A204.1 (cell line): ENCODE results near the gene SDR42E2.
"Not testable (repeated sequence)": the region's sequence is repeated elsewhere in the genome, so short reads cannot be mapped to it uniquely, and the experiment has no call there.

Experiments
- FAIRE-seq: peaks from 2 replicates; lab custom pipeline; 2012; peaks lifted over from hg19 to GRCh38; lab: Jason Lieb, UNC

SDR42E2 gene

DNA sequence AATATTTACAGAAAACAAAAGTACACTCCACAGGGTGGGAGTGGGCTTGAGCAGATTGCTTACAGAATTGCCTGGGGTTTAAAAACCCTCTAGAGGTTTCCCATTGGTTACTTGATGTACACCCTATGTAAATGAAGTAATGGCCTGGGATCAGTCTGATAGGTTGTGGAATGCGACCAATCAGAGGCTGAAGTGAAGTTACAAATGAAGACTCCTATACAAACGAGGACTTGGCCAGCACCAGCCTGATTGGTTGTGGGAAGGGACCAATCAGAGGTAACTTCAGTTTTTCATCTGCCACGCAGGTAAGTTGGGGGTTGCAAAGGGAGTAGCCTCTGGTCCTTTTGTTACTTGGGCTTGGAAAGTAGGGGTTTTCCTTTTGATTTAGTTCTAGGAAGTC lies 52.6 kb downstream of the SDR42E2 start:
- FAIRE-seq = no peak

DNA sequence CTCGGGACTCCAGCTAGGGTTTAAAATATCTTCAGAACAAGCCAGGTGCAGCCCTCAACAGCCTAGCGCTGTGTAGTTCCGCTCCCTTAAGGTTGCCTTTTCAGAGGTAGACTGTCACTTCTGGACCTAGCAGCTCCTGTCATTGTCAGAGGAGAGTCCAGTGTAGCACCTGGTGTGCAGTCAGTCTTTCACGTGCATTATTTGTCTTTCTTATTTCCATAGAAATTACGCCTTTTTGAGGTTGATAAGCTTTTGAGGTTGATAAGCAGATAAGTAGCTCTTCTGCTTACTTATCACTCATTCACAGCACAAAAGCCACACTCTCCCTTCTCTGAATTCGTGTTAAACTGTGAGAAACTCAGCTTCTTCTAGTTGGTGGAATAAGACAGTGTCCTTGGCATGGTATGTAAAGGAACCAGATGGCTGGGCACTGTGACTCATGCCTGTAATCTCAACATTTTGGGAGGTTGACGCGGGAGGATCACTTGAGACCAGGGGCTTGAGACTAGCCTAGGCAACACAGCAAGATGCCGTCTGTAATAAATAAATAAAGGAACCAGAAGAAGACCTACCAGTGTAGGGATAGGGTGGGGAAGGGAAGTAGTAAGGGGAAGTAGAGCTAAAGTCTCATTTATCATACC lies 54.0 kb downstream of the SDR42E2 start:
- FAIRE-seq = no peak

DNA sequence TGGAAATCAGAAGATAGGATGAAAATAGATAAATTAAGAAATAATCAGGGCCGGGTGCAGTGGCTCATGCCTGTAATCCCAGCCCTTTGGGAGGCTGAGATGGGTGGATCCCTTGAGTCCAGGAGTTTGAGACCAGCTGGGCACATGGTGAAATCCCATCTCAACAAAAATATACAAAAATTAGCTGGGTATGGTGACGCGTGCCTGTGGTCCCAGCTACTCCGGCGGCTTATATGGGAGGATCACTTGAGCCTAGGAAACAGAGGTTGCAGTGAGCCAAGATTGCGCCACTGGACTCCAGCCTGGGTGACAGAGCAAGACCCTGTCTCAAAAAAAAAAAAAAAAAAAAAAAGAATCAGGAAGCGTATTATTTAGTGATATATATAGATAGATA lies 54.5 kb downstream of the SDR42E2 start:
- FAIRE-seq = not testable (repeated sequence)

- FAIRE-seq = no peak
Measured at GRCh38 chr16:22217890-22218730, 55.8 kb downstream of the SDR42E2 start.

DNA sequence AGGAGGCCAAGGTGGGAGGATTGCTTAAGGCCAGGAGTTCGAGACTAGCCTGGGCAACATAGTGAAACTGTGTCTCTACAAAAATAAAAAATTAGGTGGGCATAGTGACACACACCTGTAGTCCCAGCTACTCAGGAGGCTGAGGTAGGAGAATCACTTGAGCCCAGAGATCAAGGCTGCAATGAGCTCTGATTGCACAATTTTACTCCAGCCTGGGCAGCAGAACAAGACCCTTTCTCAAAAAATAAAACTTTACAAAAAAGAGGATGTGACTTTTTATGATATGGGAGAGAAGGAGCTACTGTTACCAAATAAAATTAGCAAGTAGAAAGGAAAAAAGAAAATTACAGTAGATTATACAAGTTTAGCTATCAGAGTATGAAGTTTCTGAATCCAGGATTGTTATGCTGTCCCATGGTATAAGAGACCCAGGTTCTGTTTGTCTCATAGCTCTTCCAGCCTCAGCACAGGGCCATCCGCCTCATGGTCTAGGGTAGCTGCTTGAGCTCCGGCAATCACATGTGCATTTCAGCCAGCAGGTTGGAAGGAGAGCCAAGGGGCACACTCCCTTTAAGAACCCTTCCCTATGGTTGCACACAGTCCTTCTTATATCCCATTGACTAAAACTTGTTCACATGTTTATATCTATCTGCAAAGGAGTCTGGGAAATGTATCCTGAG lies 57.2 kb downstream of the SDR42E2 start:
- FAIRE-seq = no peak

GRCh38 chr16:22220069-22220440 lies 57.7 kb downstream of the SDR42E2 start:
- FAIRE-seq = no peak

DNA sequence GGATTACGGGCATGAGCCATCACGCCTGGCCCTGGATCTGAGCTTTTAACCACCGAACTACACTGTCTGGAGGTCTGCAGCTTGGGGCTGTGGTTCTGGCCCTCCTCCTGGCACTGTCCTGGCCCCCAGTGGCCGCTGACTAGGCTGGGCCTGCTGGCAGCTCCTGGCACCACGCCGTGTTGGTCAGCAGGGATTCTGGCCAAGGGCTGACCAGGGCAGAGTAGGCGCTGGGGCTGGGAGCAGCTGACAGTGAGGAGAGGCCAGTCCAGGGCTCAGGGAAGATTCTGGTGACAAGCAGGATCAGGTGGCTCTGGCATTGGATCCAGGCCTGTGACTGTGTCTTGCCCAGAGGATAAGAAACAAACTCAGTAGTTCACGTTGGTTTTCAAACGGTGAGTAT lies 58.4 kb downstream of the SDR42E2 start:
- no peak for FAIRE-seq

DNA sequence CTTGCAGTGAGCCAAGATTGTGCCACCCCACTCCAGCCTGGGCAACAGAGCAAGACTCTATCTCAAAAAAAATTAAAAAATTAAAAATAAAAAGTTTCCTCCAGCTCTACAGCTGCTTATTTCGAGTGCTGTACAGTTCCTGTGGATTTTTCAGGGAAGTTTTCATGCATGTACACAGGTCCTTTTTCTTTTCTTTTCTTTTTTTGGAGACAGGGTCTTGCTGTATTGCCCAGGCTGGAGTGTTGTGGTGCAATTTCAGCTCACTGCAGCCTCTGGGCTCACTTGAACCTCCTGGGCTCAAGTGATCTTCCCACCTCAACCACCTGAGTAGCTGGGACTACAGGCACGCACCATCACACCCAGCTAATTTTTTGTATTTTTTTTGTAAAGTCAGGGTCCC lies 59.7 kb downstream of the SDR42E2 start:
- FAIRE-seq = no peak

GRCh38 chr16:22222998-22223397 lies 60.7 kb downstream of the SDR42E2 start:
- FAIRE-seq = no peak

GRCh38 chr16:22225060-22225459 lies 62.8 kb downstream of the SDR42E2 start:
- no peak for FAIRE-seq

DNA sequence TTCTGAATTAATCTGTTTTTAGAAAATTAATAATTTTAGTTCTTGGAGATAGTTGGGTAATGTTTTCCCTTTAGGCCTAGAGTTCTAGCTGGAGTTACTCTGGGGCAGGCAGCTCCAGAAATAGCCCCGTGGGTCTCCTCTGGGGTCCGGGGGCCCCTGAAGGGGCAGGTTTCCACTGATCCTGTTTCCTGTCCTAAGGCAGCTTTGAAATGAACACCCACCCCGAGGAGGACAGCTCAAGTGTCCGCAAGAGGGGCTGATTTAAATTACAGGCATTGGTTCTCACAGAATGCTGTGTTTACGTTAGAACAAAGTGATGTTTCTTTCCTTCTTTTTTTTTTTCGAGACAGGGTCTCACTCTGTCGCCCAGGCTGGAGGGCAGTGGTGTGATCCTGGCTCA lies 67.6 kb downstream of the SDR42E2 start:
- FAIRE-seq = no peak

DNA sequence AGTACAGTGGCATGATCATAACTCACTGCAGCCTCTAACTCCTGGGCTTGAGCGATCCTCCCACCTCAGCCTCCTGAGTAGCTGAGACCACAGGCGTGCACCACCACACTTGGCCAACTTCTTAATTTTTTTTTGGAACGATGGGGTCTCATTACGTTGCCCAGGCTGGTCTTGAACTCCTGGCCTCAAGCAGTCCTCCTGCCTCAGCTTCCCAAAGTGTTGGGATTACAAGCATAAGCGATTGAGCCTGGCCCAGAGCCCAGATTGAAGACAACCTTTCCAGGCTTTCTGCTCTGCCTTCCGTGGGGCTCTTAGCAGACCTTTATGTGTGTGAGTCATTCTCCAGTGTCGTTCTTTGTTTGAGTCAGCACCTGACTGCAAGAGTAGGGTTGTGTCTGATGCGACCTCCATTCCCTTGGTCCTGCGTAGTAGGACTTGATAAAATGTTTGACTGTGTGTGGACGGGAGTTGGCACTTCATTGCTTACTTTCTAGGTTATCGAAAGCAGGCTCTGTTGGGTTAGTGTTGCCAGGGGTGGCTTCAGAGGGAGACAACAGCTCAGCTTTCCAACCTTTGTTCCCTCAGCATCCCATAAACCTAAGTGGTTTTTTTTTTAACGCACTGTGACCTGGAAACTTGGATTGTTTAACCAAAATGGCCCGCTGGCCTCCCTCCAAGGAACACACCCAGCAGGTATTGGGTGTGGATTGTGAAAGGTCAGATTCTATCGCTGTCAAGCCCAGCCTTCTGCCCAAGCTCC lies 70.2 kb downstream of the SDR42E2 start:
- no peak for FAIRE-seq

DNA sequence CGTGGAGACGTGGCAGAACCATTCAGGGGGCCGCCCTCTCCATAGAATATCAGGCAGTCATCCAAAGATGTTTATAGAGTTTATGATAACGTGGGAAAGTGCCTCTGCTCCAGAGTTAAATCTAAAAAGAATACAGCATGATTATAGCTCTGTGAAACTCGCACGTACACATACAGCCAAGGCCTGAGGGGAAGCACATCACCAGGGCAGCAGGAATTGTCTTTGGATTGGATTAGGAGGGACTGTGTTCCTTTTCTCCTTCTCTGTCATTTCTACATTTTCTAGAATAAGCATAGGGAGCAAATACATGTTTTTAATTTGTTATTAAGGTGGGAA lies 70.7 kb downstream of the SDR42E2 start:
- no peak for FAIRE-seq

DNA sequence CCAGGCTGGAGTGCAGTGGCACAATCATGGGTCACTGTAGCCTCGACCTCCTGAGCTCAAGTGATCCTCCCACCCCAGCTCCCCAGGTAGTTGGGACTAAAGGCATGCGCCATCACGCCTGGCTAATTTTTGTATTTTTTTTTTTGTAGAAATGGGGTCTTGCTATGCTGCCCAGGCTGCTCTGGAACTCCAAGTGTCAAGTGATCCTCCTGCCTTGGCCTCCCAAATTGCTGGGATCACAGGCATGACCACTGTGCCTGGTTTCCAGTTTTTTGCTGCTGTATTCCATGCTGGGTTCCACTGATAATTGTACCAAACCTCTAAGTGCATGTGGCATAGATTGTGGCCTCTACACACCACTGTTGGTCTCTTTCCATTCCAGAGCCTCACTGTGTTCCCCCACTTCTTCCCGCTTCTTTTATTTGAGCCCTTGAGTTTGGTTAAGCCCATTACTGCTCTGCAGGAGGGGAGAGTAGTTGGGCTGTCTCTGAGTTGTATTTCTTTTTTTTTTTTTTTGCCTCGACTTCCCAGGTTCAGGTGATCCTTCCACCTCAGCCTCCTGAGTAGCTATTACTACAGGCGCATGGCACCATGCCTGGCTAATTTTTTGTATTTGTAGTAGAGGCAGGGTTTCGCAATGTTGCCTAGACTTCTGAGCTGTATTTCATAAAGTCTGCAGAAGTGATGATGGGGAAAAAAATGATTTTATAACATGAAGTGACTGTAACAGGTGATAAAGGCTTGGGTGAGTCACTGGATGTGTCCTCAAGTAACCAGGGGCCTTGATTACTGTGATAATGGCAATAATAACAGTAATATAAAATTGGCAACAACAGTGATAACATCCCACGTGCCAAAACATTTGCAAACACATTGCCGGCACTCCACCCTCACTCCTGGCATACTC lies 73.8 kb downstream of the SDR42E2 start:
- no peak for FAIRE-seq

GRCh38 chr16:22239131-22239805 lies 77.0 kb downstream of the SDR42E2 start:
- FAIRE-seq = no peak

GRCh38 chr16:22240023-22240710 lies 77.9 kb downstream of the SDR42E2 start:
- no peak for FAIRE-seq
